K562 (cell line): ENCODE measurements around the gene AGAP1.

Experiments
- BRF1 ChIP-seq: IDR thresholded peaks from 3 replicates; pipeline ENCODE4 v1.6.1; 2011; ENCODE audit warnings: borderline replicate concordance, mild to moderate bottlenecking; ENCODE audit not compliant: insufficient read length; ENCODE audit errors: extremely low read depth
- CREB1 ChIP-seq, 2 experiments: sonication (generic) in 1 of 2; formaldehyde crosslinking in 1 of 2; IDR thresholded peaks; 2 replicates each; pipeline versions ENCODE4 v1.6.1 to v1.8.0; 2012 to 2022; ENCODE audit warnings: inconsistent platforms in 1 of 2, mild to moderate bottlenecking in 1 of 2, missing genetic modification reagents in 1 of 2, moderate library complexity in 1 of 2
- DMBX1 ChIP-seq: fragments of 250-450 bp; sonication (Bioruptor Pico); IDR thresholded peaks from 2 replicates; pipeline ENCODE4 v1.8.0; 2022; ENCODE audit warnings: inconsistent platforms, mild to moderate bottlenecking, moderate library complexity, borderline replicate concordance
- HDAC2 ChIP-seq: fragments of 450-650 bp; IDR thresholded peaks from 2 replicates; pipeline ENCODE4 v1.6.1; 2016; ENCODE audit warnings: mild to moderate bottlenecking
- KDM1A ChIP-seq, 2 experiments: fragments of 450-650 bp; IDR thresholded peaks; 2 replicates each; pipeline ENCODE4 v1.6.1; 2016; ENCODE audit warnings: mild to moderate bottlenecking in 2 of 2
- MCM2 ChIP-seq: fragments of 450-650 bp; IDR thresholded peaks from 2 replicates; pipeline ENCODE4 v1.6.1; 2017; ENCODE audit warnings: low read depth, mild to moderate bottlenecking
- MYNN ChIP-seq, 2 experiments: sonication (generic); formaldehyde crosslinking in 1 of 2; IDR thresholded peaks; 2 replicates each; pipeline versions ENCODE4 v1.5.0 to v1.6.1; 2016 to 2020; ENCODE audit warnings: antibody characterized with exemption in 1 of 2, missing genetic modification reagents in 1 of 2
- RCOR1 ChIP-seq, 2 experiments: IDR thresholded peaks; 2 replicates each; pipeline ENCODE4 v1.6.1; 2012; ENCODE audit warnings: low read depth in 2 of 2, low read length in 2 of 2, borderline replicate concordance in 1 of 2, improper control_type of control experiment in 1 of 2
- SIRT6 ChIP-seq: IDR thresholded peaks from one replicate; pipeline ENCODE4 v1.6.1; 2012; ENCODE audit warnings: low read depth, mild to moderate bottlenecking, control low read depth, inconsistent platforms, low read length, moderate library complexity
- ZNF384 ChIP-seq: IDR thresholded peaks from 2 replicates; pipeline ENCODE4 v1.6.1; 2012; ENCODE audit warnings: low read depth, low read length, improper control_type of control experiment
- TF ChIP-seq, protein P1 (sequence below), 3 experiments: IDR thresholded peaks in 2 of 3; conservative IDR thresholded peaks in 1 of 3; 2 replicates each; pipeline ENCODE4 v1.5.1; 2011 to 2012; ENCODE audit warnings: low read length in 3 of 3, mild to moderate bottlenecking in 3 of 3, control low read depth in 2 of 3, improper control_type of control experiment in 1 of 3, inconsistent platforms in 1 of 3, low read depth in 1 of 3, mixed read lengths in 1 of 3, moderate library complexity in 1 of 3; ENCODE audit not compliant: insufficient read depth in 2 of 3

DNA sequence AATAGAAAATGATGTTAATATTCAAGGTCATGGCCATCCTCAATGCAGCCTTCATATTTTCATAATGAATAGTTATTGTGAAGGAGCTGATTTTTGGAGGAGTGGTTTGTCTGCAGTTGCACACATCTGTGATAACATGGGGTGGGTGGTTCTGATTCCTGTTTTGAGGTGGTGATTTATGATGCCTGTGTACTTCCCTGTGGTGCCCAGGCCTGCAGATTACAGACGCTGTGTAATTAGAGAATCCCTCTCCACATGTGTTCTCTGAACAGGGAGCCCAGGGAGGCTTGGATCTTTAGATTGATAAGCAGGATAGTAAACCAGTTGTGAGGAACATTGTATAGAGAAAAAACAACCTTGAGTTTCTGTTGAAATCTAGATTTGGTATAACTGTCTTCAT is 117.5 kb downstream of the AGAP1 start:
- TF ChIP-seq, protein P1, sequence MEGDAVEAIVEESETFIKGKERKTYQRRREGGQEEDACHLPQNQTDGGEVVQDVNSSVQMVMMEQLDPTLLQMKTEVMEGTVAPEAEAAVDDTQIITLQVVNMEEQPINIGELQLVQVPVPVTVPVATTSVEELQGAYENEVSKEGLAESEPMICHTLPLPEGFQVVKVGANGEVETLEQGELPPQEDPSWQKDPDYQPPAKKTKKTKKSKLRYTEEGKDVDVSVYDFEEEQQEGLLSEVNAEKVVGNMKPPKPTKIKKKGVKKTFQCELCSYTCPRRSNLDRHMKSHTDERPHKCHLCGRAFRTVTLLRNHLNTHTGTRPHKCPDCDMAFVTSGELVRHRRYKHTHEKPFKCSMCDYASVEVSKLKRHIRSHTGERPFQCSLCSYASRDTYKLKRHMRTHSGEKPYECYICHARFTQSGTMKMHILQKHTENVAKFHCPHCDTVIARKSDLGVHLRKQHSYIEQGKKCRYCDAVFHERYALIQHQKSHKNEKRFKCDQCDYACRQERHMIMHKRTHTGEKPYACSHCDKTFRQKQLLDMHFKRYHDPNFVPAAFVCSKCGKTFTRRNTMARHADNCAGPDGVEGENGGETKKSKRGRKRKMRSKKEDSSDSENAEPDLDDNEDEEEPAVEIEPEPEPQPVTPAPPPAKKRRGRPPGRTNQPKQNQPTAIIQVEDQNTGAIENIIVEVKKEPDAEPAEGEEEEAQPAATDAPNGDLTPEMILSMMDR (IDR thresholded peaks at IDR 0.05 in 2 of 3, conservative IDR thresholded peaks at IDR 0.05 in 1 of 3; ENCODE audit: insufficient read depth in 2 of 3, low read depth in 1 of 3, low read length in 3 of 3) = no peak
- no peak for TF ChIP-seq RCOR1 (IDR thresholded peaks at IDR 0.05; ENCODE audit: borderline replicate concordance in 1 of 2, low read depth in 2 of 2, low read length in 2 of 2)
- TF ChIP-seq CREB1 (IDR thresholded peaks at IDR 0.05) = no peak
- TF ChIP-seq CREB1 (CRISPR knock-in tag; IDR thresholded peaks at IDR 0.05) = no peak
- no peak for TF ChIP-seq ZNF384
- TF ChIP-seq HDAC2 = no peak
- TF ChIP-seq MYNN (IDR thresholded peaks at IDR 0.05) = no peak
- no peak for TF ChIP-seq MYNN (CRISPR knock-in tag; IDR thresholded peaks at IDR 0.05)
- TF ChIP-seq BRF1 = no peak
- TF ChIP-seq MCM2 = no peak
- TF ChIP-seq KDM1A (IDR thresholded peaks at IDR 0.05) = no peak
- no peak for TF ChIP-seq SIRT6
- TF ChIP-seq DMBX1 (CRISPR knock-in tag) = no peak
